Activated CD8-positive, alpha-beta memory T cell treated with anti-CD3 and anti-CD28 coated beads for 4 hours (primary cell): ENCODE results near the gene AKAP6.

Source experiments
- DNase-seq, 2 donors: peaks; one replicate each; pipeline ENCODE4 v3.0.0-alpha.2; 2020; ENCODE audit warnings: low read depth in 2 of 2

Gene AKAP6

GRCh38 chr14:32620724-32621123 lies 291.6 kb downstream of the AKAP6 start:
- DNase-seq: no peak

GRCh38 chr14:32621585-32621984 lies 292.5 kb downstream of the AKAP6 start:
- DNase-seq: no peak

GRCh38 chr14:32622742-32623141 lies 293.6 kb downstream of the AKAP6 start:
- DNase-seq: no peak

DNA sequence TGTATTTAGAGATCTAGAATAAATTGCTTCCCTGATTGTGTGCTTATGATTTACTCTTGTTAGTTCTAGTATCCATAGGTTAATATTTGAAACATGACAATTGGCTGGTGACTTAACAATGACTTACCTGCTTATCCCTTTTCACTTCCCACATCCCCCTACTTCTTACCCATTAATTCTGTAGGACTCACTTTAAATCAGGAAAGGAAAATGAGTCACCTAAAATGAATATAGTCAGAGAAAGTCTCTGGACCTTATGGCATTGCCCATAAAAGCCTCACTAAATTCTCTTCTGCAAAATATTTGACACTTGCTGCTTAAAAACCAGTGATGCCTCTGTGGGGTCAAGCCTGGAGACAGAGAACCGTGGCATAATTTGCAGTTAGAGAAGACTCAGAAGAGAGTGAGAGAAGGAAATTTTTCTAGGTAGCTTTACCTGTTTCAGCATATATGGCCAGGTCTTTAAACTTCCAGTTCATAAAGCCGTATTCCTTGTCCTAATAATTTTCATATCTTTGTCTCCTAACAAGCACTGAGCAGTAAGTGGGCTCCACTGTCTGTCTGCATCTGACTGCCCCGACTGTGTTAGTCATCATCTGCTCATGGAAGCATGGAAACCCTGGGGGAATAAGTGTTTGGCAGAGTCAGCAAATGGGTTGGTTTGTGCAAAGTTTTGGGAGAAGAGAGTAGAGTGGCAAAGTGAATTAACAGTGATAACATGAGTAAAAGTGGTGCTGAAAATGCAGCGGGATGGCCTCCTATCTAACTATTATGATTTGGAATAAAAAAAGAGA lies 294.4 kb downstream of the AKAP6 start:
- DNase-seq: no peak

GRCh38 chr14:32625211-32625610 lies 296.1 kb downstream of the AKAP6 start:
- no peak for DNase-seq

DNA sequence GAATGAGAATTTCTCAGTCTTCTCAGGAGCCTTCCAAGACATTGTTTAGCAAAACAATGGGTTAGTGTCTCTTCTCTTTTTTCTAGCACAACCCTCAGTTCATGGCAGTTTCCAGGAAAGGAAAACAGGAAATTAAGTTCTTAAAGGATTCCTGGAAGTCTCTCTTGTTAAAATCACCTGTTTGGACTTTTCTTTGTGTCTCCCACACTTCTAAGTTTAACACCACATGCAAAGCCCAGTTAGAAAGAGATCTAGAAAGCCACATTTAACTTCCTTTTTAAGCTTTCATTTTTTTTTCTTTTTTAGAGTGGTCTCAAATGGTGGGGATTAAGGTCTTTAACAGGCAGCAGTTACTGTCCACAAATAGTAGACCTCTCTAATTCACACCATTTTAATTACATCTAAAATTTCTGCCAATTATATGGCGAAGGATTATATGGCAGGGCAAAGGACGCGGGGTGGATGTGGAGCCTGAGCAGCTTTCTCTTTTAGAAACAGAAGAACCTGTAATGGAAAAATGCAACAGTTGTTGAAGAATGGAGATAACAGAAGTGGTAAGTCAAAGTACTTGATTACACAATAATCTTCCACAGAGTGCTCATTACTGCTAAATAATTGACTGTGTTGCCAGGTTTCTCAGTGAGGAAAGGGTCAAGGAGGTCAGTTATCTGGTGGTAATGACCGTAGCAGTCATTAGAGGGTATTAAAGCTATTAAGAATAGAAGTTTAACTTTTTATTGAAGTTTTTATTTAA lies 298.6 kb downstream of the AKAP6 start:
- no peak for DNase-seq

DNA sequence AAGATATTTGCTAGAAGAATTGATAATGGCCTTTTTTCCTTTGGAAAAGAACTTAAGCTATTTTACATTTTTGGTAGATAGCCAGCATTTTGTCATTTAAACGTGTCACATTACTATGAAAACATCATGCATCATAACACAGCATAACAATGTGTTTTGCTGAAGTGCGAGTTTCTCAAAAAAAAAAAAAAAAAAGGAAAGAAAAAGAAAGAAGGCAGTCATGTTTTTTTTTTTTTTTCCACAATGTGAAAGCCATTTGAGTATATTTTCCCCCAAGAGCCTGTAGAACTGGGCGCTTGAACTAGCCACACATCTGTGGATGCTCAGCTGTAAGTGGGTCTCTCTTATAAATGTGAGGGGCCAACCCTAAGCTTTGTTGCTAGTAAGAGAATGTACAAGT lies 300.1 kb downstream of the AKAP6 start:
- no peak for DNase-seq

- no peak for DNase-seq
Observed at GRCh38 chr14:32630701-32631100, 301.6 kb downstream of the AKAP6 start.

DNA sequence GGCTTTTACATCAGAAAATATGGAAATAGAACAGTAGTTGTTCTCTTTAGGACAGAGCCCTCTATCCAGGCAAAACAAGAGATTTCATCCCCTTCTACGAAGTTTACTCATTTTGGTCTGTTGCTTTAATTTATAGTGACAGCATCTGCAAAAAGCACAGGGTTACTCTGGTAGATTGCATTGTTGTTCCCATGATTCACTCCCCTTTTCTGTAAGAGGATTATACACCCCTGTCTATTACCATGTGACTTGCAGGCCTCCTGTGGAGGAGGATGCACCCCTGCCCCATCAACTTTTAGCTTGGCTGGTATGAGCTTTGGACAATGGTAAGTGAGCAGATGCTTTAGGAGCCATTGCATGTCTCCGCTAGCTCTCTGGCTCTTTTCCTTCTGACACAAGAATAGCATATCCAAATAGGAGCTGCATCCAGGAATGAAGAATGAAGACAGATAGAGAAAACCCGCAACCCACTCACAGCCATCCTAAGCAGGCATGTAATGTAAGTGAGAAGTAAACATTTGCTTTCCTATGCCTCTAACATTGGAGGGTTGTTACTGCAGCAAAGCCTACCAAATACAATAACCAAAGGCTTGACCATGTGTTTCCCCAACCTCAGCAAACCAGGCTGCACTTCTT lies 304.2 kb downstream of the AKAP6 start:
- no peak for DNase-seq

DNA sequence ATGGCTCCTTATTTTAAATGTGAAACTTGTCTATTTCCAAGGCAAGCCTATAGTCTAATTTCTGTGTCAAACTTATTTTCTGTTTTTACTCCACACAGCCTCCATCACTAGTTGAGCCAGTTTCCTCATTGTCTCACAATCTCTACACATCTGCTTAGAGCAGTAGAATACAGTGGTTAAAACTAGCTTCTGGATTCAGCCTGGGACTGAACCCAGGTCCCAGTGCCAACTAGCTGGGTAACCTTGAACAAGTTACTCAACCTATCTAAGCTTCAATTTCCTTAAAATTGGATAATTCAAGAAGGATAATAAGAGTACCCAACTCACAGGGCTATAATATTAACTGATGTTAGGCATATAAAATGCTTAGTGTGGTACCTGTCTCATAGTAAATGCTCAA lies 304.8 kb downstream of the AKAP6 start:
- DNase-seq: no peak

DNA sequence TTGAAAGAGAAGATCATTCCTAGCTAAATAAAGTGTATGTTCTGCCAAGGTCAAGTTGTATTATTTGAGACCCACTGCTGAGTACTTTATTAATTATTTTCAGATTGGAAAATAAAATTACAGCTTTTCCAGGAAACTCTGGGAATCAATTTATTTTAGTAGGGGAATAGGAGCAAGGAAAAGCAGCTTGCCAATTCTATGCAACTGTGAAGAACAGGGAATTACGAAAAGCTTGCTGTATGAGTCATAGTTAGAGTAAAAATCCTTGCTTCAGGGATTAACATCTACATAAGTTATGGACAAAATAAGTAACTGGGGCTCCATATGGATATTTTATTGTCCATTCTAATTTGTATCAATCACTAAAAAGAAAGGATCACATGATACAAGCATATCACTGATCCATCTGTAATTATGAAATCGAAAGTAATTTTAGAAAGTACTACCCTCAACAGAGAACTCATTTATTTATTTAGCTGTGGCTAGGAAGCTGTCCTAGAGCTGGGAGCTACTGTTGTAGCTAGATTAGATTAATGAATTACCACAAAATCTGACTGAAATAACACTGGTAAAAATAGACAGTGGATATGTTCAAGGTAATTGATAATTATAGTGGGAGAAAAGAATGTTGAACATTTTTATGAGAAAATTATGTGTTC lies 306.1 kb downstream of the AKAP6 start:
- DNase-seq: no peak

- DNase-seq: no peak
Observed at GRCh38 chr14:32637582-32637981, 308.5 kb downstream of the AKAP6 start.

- DNase-seq: no peak
Observed at GRCh38 chr14:32639208-32639607, 310.1 kb downstream of the AKAP6 start.

DNA sequence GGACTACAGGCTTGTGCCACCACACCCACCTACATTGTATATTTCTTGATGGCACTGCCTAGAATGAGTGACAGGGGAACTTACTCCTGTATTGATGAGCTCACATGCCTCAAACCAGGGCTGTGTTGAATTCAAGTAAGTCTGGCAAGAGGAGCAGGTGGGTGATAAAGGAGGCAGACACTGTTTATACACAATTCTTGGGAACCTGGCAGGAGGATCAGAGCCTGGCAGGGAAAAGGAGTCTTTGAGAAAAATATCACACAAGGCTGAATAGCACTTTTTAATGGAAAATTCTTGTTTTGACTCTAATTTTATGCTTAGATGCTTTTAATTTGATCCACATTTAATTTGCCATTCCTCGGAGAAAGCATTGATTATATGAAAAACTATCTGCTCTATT lies 316.5 kb downstream of the AKAP6 start:
- DNase-seq: no peak

- no peak for DNase-seq
Observed at GRCh38 chr14:32648434-32648833, 319.3 kb downstream of the AKAP6 start.

GRCh38 chr14:32650030-32650429 lies 320.9 kb downstream of the AKAP6 start:
- DNase-seq: no peak

- DNase-seq: no peak
Observed at GRCh38 chr14:32650665-32651064, 321.6 kb downstream of the AKAP6 start.

DNA sequence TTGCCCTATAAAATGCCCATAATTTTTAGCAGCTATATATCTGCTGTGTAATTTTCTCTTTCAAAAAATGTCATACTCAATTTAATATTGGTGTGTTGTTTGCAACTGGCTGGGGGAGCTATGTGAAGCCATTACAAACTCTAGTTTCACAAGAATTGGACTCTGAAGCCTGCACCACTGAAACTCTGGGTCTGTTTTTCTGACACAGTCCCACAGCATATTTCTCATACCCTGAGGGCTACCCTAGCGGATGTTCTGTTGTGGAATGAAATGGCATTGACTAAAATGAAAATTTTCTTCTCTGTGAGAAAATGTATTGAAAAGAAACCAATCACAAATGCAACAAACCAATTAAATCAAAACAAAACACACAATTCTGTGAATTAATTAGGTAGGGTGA lies 325.0 kb downstream of the AKAP6 start:
- DNase-seq: no peak

DNA sequence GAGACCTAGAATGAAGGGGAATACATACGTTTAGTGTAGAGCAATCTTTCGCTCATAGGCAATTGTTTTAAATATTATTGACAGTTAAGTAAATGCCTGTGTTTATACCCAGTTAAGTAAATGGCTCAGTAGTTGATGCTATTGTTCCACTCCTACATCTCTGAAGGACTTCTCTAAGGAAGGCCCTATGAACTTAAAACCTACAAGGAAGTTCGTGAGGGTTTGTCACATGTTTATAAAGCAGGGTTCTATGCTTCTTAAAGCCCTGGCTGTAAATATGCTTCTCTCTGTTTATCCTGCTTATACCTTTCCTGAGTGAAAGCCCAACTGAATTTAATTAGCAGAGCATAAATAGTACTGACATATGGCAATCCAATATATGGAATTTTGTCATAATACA lies 327.5 kb downstream of the AKAP6 start:
- DNase-seq: no peak

DNA sequence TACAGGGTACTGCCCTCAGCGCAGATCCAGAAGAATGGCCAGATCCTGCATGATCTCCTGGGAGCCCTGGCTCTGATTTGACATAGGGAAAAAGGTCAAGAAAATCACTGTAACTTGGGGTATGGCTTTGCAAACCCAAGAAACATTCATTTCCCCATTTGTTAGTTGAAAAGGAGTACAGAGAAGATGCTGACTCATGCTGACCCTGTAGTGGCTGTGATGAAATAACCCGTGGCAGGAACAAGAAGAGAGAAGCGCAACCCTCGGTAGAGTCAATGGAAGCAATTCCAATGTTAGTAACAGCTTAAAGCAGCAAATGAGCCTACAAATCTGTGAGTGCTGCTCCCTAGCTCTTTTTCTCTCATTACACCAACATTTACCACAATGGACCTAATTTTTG lies 328.0 kb downstream of the AKAP6 start:
- DNase-seq: no peak

- no peak for DNase-seq
Observed at GRCh38 chr14:32661216-32661615, 332.1 kb downstream of the AKAP6 start.

GRCh38 chr14:32662211-32662610 lies 333.1 kb downstream of the AKAP6 start:
- no peak for DNase-seq
